Suprapubic skin (tissue), 4 donors: ENCODE results near the gene GHRHR.

ENCODE experiments used
- CTCF ChIP-seq, 2 donors: fragments of 200-600 bp in 1 of 2; fragments of 450-650 bp in 1 of 2; sonication (generic) in 1 of 2; IDR thresholded peaks; one replicate each; pipeline ENCODE4 v1.5.1; 2016 to 2019; ENCODE audit warnings: antibody characterized with exemption in 2 of 2, mild to moderate bottlenecking in 1 of 2, moderate library complexity in 1 of 2
- POLR2A ChIP-seq, 2 donors: fragments of 450-650 bp; IDR thresholded peaks; one replicate each; pipeline ENCODE4 v1.6.1; 2017; ENCODE audit warnings: antibody characterized with exemption in 2 of 2, mild to moderate bottlenecking in 2 of 2, moderate library complexity in 2 of 2
- POLR2AphosphoS5 ChIP-seq, 3 donors: sonication (generic); formaldehyde crosslinking; IDR thresholded peaks; one replicate each; pipeline ENCODE4 v1.6.1; 2017; ENCODE audit warnings: antibody characterized with exemption in 3 of 3

- TF ChIP-seq CTCF (IDR thresholded peaks at IDR 0.05) (no peak), POLR2A (IDR thresholded peaks at IDR 0.05) (no peak), POLR2AphosphoS5 (IDR thresholded peaks at IDR 0.05) (no peak)
These were observed 37.4 kb upstream of the GHRHR start for GRCh38 chr7:30926313-30926712.
